HEK293T (cell line): ENCODE measurements around the gene NHEJ1.

ENCODE experiments used
- FOXM1 ChIP-seq: fragments of 450-650 bp; IDR thresholded peaks from 2 replicates; pipeline ENCODE4 v1.6.1; 2017; ENCODE audit warnings: mild to moderate bottlenecking, borderline replicate concordance
- HDGF ChIP-seq: fragments of 450-650 bp; IDR thresholded peaks from 2 replicates; pipeline ENCODE4 v1.6.1; 2017; ENCODE audit warnings: antibody characterized with exemption, borderline replicate concordance
- NFRKB ChIP-seq: fragments of 450-650 bp; IDR thresholded peaks from 2 replicates; pipeline ENCODE4 v1.6.1; 2016; ENCODE audit warnings: mild to moderate bottlenecking, moderate library complexity
- SUZ12 ChIP-seq: fragments of 450-650 bp; IDR thresholded peaks from 2 replicates; pipeline ENCODE4 v1.6.1; 2016; ENCODE audit warnings: mild to moderate bottlenecking
- TARDBP ChIP-seq: fragments of 450-650 bp; IDR thresholded peaks from 2 replicates; pipeline ENCODE4 v1.6.1; 2016

- no peak for TF ChIP-seq HDGF
- no peak for TF ChIP-seq NFRKB
- TF ChIP-seq FOXM1 = no peak
- no peak for TF ChIP-seq TARDBP
- TF ChIP-seq SUZ12 = no peak
Observed at GRCh38 chr2:219118504-219118903, 42.1 kb downstream of the NHEJ1 start.
